Stimulated activated CD8-positive, alpha-beta memory T cell treated with anti-CD3 and anti-CD28 coated beads, Interleukin-12 subunit alpha, Interleukin-12 subunit beta, amount 100 ng/mL, for 4 hours (primary cell): ENCODE data around the gene SH3BP2.

Source experiments
- DNase-seq: peaks from one replicate; pipeline ENCODE4 v3.0.0-alpha.2; 2020; ENCODE audit warnings: low read depth

Gene SH3BP2

GRCh38 chr4:2792711-2793585, at the start of gene SH3BP2:
Gene SH3BP2, plus strand, starts transcription at chr4:2793085. Its CDS starts 27,533 bp downstream, at chr4:2820618.
- DNase-seq = peak; percentile 57

- DNase-seq = no peak
Measured at GRCh38 chr4:2743518-2744445, 49.1 kb upstream of the SH3BP2 start.

GRCh38 chr4:2744576-2745270, 48.2 kb upstream of the SH3BP2 start:
- DNase-seq = no peak

GRCh38 chr4:2745516-2745915, 47.4 kb upstream of the SH3BP2 start:
- no peak for DNase-seq

GRCh38 chr4:2745981-2746806, 46.7 kb upstream of the SH3BP2 start:
- peak; percentile 79 for DNase-seq

- no peak for DNase-seq
Measured at GRCh38 chr4:2746891-2747695, 45.8 kb upstream of the SH3BP2 start.

GRCh38 chr4:2750719-2751605, 41.9 kb upstream of the SH3BP2 start:
- no peak for DNase-seq

GRCh38 chr4:2753436-2753835, 39.4 kb upstream of the SH3BP2 start:
- no peak for DNase-seq

- DNase-seq = no peak
Measured at GRCh38 chr4:2754848-2755819, 37.8 kb upstream of the SH3BP2 start.

- DNase-seq = peak; percentile 68
Measured at GRCh38 chr4:2755821-2756690, 36.8 kb upstream of the SH3BP2 start, which contains the start of gene TNIP2. Gene TNIP2, minus strand, starts transcription at chr4:2756336. Its CDS starts 47 bp downstream, at chr4:2756289.

- DNase-seq = no peak
Measured at GRCh38 chr4:2756691-2757350, 36.1 kb upstream of the SH3BP2 start.

GRCh38 chr4:2757426-2757825, 35.5 kb upstream of the SH3BP2 start:
- no peak for DNase-seq

- no peak for DNase-seq
Measured at GRCh38 chr4:2761035-2761923, 31.6 kb upstream of the SH3BP2 start.

GRCh38 chr4:2762048-2762447, 30.8 kb upstream of the SH3BP2 start:
- DNase-seq = no peak
